ENCODE measurements around the gene SLC24A3.

Gene SLC24A3

GRCh38 chr20:19466206-19466928 is 253.9 kb downstream of the SLC24A3 start:
- no peak for DNase-seq

- DNase-seq = no peak
Observed at GRCh38 chr20:19473216-19473921, 260.9 kb downstream of the SLC24A3 start.

- DNase-seq = no peak
Observed at GRCh38 chr20:19473922-19474286, 261.5 kb downstream of the SLC24A3 start.

- DNase-seq = no peak
Observed at GRCh38 chr20:19478320-19478895, 266.0 kb downstream of the SLC24A3 start.

GRCh38 chr20:19482726-19483125 is 270.3 kb downstream of the SLC24A3 start:
- no peak for DNase-seq

- DNase-seq = no peak
Observed at GRCh38 chr20:19483309-19483708, 270.9 kb downstream of the SLC24A3 start.

GRCh38 chr20:19486446-19486845 is 274.0 kb downstream of the SLC24A3 start:
- no peak for DNase-seq

GRCh38 chr20:19487420-19487819 is 275.0 kb downstream of the SLC24A3 start:
- DNase-seq = no peak

GRCh38 chr20:19491241-19491640 is 278.8 kb downstream of the SLC24A3 start:
- DNase-seq = no peak

GRCh38 chr20:19492116-19492515 is 279.7 kb downstream of the SLC24A3 start:
- no peak for DNase-seq

GRCh38 chr20:19492687-19493336 is 280.4 kb downstream of the SLC24A3 start:
- peak; percentile 56 to 85 (median 59) for DNase-seq

- no peak for DNase-seq
Observed at GRCh38 chr20:19493794-19494495, 281.5 kb downstream of the SLC24A3 start.

GRCh38 chr20:19495905-19496703 is 283.7 kb downstream of the SLC24A3 start:
- no peak for DNase-seq

GRCh38 chr20:19497064-19497463 is 284.6 kb downstream of the SLC24A3 start:
- no peak for DNase-seq

- no peak for DNase-seq
Observed at GRCh38 chr20:19498756-19499155, 286.3 kb downstream of the SLC24A3 start.

- DNase-seq = no peak
Observed at GRCh38 chr20:19501476-19502115, 289.2 kb downstream of the SLC24A3 start.

- no peak for DNase-seq
Observed at GRCh38 chr20:19502169-19502568, 289.7 kb downstream of the SLC24A3 start.

- no peak for DNase-seq
Observed at GRCh38 chr20:19504251-19504650, 291.8 kb downstream of the SLC24A3 start.

GRCh38 chr20:19506021-19506420 is 293.6 kb downstream of the SLC24A3 start:
- no peak for DNase-seq

GRCh38 chr20:19508449-19508848 is 296.0 kb downstream of the SLC24A3 start:
- peak in 2 of 3 experiments; percentile 20 to 73 for DNase-seq

GRCh38 chr20:19510611-19511010 is 298.2 kb downstream of the SLC24A3 start:
- DNase-seq = no peak

GRCh38 chr20:19511931-19512330 is 299.5 kb downstream of the SLC24A3 start:
- DNase-seq = no peak
